GM18505 (cell line): Measurements from ENCODE around the gene CEBPG.

Source experiments
- ATAC-seq: cut with Tn5 transposase; IDR thresholded peaks from one replicate; pipeline ENCODE4 v1.9.1; 2021; ENCODE audit not compliant: unreplicated experiment
- POLR2A ChIP-seq: IDR thresholded peaks from 4 replicates; pipeline ENCODE4 v1.6.1; 2011; ENCODE audit warnings: borderline replicate concordance; ENCODE audit not compliant: insufficient read depth, insufficient read length; ENCODE audit errors: extremely low read depth

CEBPG gene

DNA sequence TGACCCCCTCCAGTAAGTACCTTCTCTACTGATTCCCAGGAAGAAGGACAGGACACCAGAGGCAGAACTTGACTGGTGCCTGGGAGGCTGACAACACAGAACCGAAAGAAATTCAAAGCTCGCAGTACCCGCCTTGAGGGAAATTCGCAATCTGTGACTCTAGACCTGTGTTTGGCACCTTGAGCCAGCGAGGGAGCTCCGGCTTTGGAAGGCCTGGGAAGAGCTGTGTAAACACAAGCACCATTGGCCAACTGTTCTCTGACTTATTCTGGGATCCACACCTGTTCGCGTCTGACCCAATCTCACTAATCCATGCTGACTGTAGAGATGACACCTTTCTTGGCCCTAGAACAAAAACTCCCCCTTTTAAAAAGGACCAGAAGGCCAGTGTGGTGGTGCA is 50.7 kb downstream of the CEBPG start:
- TF ChIP-seq POLR2A = no peak
- no peak for ATAC-seq

DNA sequence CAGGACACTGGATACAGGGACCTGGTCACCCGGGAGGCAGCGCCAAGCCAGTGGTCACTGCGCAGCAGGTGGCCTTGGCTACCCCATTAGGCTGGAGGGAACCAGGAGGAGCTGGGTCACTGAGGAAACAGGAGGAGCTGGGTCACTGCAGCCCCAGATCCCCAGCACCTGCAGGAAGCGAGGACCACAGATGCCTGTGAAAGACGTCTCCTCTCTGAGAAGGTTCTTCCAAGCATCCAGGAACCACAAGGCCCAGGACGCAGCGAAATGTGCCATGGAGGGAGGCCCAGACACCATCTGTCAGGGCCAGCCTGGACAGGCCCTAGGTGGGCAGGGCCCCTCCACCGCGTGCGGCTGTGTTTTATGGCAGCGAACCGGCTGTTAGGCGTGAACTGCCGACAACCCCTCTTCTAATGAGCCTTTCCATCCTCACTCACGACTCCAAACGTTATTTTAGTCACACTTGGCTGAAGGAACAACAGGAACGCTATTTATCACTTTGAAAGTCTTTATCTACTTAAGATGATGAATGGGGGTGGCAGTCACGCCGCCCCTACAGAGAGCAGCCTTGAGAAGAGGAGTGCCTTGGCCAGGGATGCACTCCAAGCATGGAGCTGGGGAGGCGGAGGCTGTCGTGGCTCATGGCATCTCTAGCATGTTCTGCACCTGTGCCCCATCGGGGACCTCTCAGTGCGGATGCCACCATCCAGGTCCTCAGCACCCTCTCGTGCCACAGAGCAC is 53.3 kb downstream of the CEBPG start:
- TF ChIP-seq POLR2A = no peak
- ATAC-seq = no peak

DNA sequence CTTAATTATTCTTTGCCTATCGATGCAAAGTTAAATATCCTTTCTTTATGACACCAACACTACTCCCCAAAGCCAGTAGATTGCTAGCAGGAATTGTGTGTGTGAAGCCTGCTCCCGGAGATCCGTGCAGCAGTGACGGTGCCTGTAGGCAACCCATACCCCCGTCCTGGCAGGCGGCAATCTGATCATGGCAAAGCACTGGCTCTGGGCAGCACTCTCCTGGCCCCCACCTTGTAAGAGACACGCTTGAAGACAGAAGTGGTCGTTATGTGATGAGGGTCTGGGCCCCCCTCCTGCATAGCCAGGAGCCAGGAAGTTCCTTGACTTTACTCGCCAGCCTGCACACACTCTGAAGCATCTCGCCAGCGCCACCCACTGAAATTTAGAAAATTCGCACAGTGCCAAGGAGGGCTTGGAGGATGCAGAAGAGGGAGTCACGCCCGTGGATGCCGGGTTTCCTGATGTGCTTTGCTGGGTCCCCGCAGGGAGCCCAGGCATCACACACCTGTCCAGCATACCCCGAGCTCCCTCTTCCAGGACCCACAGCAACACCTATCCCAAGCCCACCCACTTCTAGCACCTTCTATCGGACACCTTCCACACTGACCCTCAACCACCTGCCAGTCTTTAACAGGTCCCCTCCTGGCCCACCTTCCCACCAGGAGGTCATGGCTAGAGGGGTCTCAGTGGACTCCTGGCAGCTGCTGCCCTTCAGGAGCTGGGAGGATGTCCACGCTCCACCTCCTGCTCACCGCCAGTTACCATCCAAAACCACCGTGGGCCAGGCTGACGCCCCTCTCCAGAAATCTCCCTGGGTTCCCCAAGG is 54.5 kb downstream of the CEBPG start:
- ATAC-seq = no peak

DNA sequence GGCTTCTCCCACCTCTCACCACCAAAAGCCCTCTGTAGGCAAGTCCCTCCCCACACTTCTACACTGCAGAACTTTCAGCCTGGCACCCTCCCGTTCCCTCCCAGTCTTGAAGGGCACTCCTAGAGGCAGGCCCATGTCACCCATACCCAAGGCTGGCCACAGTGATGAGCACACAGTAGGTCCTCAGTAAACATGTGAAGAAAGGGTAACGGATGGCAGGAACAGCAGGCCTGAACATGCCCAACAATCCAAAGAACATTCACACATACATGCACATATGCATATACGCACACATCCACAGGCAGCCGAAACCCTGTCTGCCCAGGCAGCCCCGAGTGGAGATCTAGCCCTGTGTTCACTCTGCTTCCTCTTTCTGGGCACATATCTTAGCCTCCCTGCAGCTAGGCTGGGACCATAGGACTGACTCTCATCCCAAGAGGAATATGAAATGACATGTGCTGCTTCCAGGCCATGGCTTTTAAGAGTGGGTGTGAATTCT is 55.2 kb downstream of the CEBPG start:
- TF ChIP-seq POLR2A = no peak
- ATAC-seq = no peak

More for the DNA sequence above, 54.5 kb downstream of the CEBPG start:
- no peak for TF ChIP-seq POLR2A

DNA sequence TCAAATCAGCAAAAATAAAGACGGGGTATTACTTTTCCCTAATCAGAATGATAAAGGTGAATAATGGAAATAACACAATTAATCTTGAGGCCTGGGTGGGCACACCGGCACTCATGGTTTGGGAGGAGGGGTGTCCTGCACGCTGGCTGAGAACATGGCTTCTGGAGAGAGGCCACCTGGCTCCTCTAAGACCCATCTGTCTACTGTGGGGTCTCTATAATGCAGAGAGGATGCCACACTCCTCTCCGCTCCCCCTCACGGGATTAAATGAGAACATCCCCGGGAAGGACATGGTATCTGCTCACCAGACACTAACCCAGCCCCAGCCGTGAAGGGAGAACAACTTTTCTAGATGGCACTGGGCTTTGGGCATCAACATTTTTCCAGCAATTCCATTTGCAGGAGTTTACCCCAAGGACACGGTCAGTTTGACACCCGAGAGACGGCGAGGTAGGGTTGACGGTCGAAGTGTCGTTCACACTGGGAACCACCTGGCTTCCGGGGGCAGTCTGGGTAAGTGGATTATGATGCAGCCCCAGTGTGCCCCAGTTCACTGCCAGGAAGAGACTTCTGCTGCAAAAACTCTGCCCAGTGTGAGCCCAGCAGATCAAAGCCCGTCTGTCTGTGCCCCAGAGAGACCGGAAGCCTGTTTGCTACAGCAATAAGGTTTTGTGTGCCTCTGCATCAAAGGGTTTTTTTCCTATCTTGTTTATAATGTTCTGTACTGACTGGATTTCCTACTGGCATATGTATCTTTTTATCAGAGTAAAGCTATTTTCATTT is 56.6 kb downstream of the CEBPG start:
- no peak for TF ChIP-seq POLR2A
- no peak for ATAC-seq

DNA sequence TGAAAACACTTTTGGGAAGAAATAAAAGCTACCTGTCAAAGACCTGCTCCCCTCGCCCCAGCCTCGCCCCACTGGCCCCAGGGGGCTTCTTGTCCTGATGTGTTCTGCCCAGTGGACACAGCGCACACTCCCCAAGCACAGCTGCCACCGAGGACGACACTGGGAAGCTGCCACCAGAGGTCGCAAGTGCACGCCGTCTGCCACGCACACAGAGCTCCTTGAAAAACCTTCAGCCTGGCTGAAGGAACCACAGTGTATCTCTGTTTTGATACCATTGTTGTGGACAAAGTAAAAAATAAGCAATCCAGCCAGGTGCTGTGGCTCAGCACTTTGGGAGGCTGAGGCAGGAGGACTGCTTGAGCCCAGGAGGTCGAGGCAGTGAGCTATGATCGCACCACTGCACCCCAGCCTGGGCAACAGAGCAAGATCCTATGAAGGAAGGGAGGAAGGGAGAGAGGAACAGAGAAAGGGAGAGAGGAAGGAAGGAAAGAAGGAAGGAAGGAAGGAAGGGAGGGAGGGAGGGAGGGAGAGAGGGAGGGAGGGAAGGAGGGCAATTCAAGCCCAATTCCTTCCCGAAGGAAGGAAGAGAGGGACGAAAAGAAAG is 57.3 kb downstream of the CEBPG start:
- no peak for TF ChIP-seq POLR2A
- ATAC-seq = no peak

DNA sequence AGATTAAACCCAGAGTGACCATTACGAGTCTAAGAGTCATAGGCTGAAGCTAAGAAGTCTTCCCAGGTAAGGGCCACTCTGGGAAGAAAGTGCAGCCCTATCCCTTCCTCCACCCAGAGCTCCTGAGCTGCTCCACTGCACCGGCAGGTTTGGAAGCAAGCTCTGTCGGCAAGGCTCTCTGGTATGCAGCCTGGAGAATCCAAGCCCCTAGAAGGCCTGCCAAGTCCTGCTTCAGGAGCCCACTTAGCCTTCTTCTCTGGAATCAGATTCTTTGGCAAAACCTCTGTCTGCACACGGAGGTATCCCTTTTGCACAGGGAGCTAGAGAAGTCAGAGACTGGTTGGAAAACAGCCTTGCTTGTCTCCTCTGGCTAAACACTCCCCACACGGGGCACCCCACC is 58.5 kb downstream of the CEBPG start:
- no peak for ATAC-seq
- no peak for TF ChIP-seq POLR2A
